Osteocyte (in vitro differentiated cells): ENCODE measurements around the gene BTF3L4. TPM values are rescaled to one million over a fixed set of nuclear protein-coding genes. Genes with fewer than 3 reads are reported as not detected.
"Not testable (repeated sequence)": the region's sequence is repeated elsewhere in the genome, so short reads cannot be mapped to it uniquely, and the experiment has no call there.

Experiments used
- DNase-seq: peaks from one replicate; pipeline ENCODE4 v3.0.0; 2021; ENCODE audit warnings: mixed read lengths; ENCODE audit not compliant: unreplicated experiment; ENCODE audit errors: extremely low spot score
- H3K27ac Mint-ChIP-seq: one replicate; pipeline ENCODE4 v1.8.0; 2021; ENCODE audit warnings: mild to moderate bottlenecking, mixed read lengths; ENCODE audit not compliant: unreplicated experiment
- H3K27me3 Mint-ChIP-seq: one replicate; pipeline ENCODE4 v1.8.0; 2021; ENCODE audit warnings: mixed read lengths; ENCODE audit not compliant: unreplicated experiment
- H3K36me3 Mint-ChIP-seq: one replicate; pipeline ENCODE4 v1.8.0; 2021; ENCODE audit warnings: mixed read lengths; ENCODE audit not compliant: unreplicated experiment
- H3K4me1 Mint-ChIP-seq: one replicate; pipeline ENCODE4 v1.8.0; 2021; ENCODE audit warnings: mixed read lengths; ENCODE audit not compliant: unreplicated experiment
- H3K4me3 Mint-ChIP-seq: one replicate; pipeline ENCODE4 v1.8.0; 2021; ENCODE audit warnings: mild to moderate bottlenecking, moderate library complexity, mixed read lengths; ENCODE audit not compliant: unreplicated experiment
- H3K9me3 Mint-ChIP-seq: one replicate; pipeline ENCODE4 v1.8.0; 2021; ENCODE audit warnings: mixed read lengths; ENCODE audit not compliant: unreplicated experiment
- CTCF ChIP-seq: fragments of 200-600 bp; sonication (generic); IDR thresholded peaks from 2 replicates; pipeline ENCODE4 v1.5.0; 2021; ENCODE audit warnings: antibody characterized with exemption, mild to moderate bottlenecking, moderate library complexity
- total RNA-seq: library from RNA; stranded (reverse); gene quantifications from 2 replicates; pipeline ENCODE4 v1.2.1, GENCODE V29; 2021

Gene BTF3L4
- total RNA-seq, 1 donor from 2014 or later, result 61.0 TPM

- no peak for DNase-seq
- H3K27me3 Mint-ChIP-seq, result no peaks in the 10 kb centered on the region
- H3K9me3 Mint-ChIP-seq, result no peaks in the 10 kb centered on the region
- TF ChIP-seq CTCF, result no peak
- H3K4me3 Mint-ChIP-seq, result no peak overlapping the region
- no peak overlapping the region for H3K27ac Mint-ChIP-seq
- H3K36me3 Mint-ChIP-seq, result peaks cover 24% of the 10 kb centered on the region
- no peaks in the 10 kb centered on the region for H3K4me1 Mint-ChIP-seq
Observed at GRCh38 chr1:52045236-52045635, 10.9 kb upstream of the BTF3L4 start.

- H3K36me3 Mint-ChIP-seq, result peaks cover 26% of the 10 kb centered on the region
- H3K4me1 Mint-ChIP-seq, DNase-seq, H3K27me3 Mint-ChIP-seq, H3K27ac Mint-ChIP-seq, H3K4me3 Mint-ChIP-seq, H3K9me3 Mint-ChIP-seq: not testable (repeated sequence)
Observed at GRCh38 chr1:52045666-52046195, 10.4 kb upstream of the BTF3L4 start.

GRCh38 chr1:52049337-52049736, 6.8 kb upstream of the BTF3L4 start:
- Mint-ChIP-seq H3K36me3 (peaks cover 24% of the 10 kb centered on the region), H3K4me1 (peaks cover 16% of the 10 kb centered on the region)
- DNase-seq, H3K4me3 Mint-ChIP-seq, H3K27ac Mint-ChIP-seq, H3K9me3 Mint-ChIP-seq, H3K27me3 Mint-ChIP-seq: not testable (repeated sequence)

- Mint-ChIP-seq H3K27me3 (no peaks in the 10 kb centered on the region), H3K4me1 (peaks cover 38% of the 10 kb centered on the region), H3K9me3 (no peaks in the 10 kb centered on the region), H3K27ac (peak overlapping the region; percentile 98), H3K4me3 (peak overlapping the region; percentile 98), H3K36me3 (peaks cover 9% of the 10 kb centered on the region)
- DNase-seq, result no peak
- TF ChIP-seq CTCF, result no peak
Observed at GRCh38 chr1:52053862-52054261, 2.2 kb upstream of the BTF3L4 start.

GRCh38 chr1:52054496-52055065, 1.5 kb upstream of the BTF3L4 start:
- no peak for TF ChIP-seq CTCF
- H3K36me3 Mint-ChIP-seq, result peaks cover 9% of the 10 kb centered on the region
- H3K27ac Mint-ChIP-seq, result peak overlapping the region; percentile 98
- no peak for DNase-seq
- no peaks in the 10 kb centered on the region for H3K9me3 Mint-ChIP-seq
- peak overlapping the region; percentile 98 for H3K4me3 Mint-ChIP-seq
- no peaks in the 10 kb centered on the region for H3K27me3 Mint-ChIP-seq
- H3K4me1 Mint-ChIP-seq, result peaks cover 45% of the 10 kb centered on the region

GRCh38 chr1:52055066-52055865, 829 bp upstream of the BTF3L4 start, which contains the start of gene TXNDC12:
TXNDC12 (minus strand) TSS chr1:52055191; CDS start chr1:52055096, 95 bp downstream.
- Mint-ChIP-seq H3K4me1 (peaks cover 47% of the 10 kb centered on the region), H3K9me3 (no peaks in the 10 kb centered on the region), H3K4me3 (peak within 1 kb of the TSS; percentile 98), H3K27me3 (no peaks in the 10 kb centered on the region), H3K27ac (peak within 1 kb of the TSS; percentile 98), H3K36me3 (peaks cover 6% of the 10 kb centered on the region)
- no peak for TF ChIP-seq CTCF
- peak; percentile 91 for DNase-seq
